AG20443 (cell line): Measurements from ENCODE around the gene ANO2.
A peak's percentile ranks its signal among the peaks of the same experiment; 100 is the strongest.
"Not testable (repeated sequence)": the region's sequence is repeated elsewhere in the genome, so short reads cannot be mapped to it uniquely, and the experiment has no call there.

Experiments
- DNase-seq: peaks from one replicate; pipeline ENCODE4 v3.0.0; 2012; ENCODE audit warnings: low spot score, mixed read lengths

ANO2 gene

GRCh38 chr12:5661811-5662210 lies 283.2 kb downstream of the ANO2 start:
- DNase-seq, result no peak

- no peak for DNase-seq
These were observed 284.8 kb downstream of the ANO2 start for GRCh38 chr12:5660238-5660637.

- DNase-seq, result not testable (repeated sequence)
These were observed 286.6 kb downstream of the ANO2 start for GRCh38 chr12:5658339-5658941.

- DNase-seq, result peak; percentile 46
These were observed 288.2 kb downstream of the ANO2 start for GRCh38 chr12:5656836-5657235.

- DNase-seq, result no peak
These were observed 289.9 kb downstream of the ANO2 start for GRCh38 chr12:5655120-5655519.

- no peak for DNase-seq
These were observed 291.0 kb downstream of the ANO2 start for GRCh38 chr12:5654019-5654418.

- DNase-seq, result no peak
These were observed 294.1 kb downstream of the ANO2 start for GRCh38 chr12:5650829-5651461.

GRCh38 chr12:5650281-5650680 lies 294.8 kb downstream of the ANO2 start:
- peak; percentile 38 for DNase-seq

GRCh38 chr12:5648692-5649359 lies 296.2 kb downstream of the ANO2 start:
- peak; percentile 50 for DNase-seq

GRCh38 chr12:5643266-5643665 lies 301.8 kb downstream of the ANO2 start:
- DNase-seq, result no peak

GRCh38 chr12:5637698-5638097 lies 307.4 kb downstream of the ANO2 start:
- DNase-seq, result no peak

GRCh38 chr12:5636907-5637306 lies 308.2 kb downstream of the ANO2 start:
- no peak for DNase-seq

- no peak for DNase-seq
These were observed 312.0 kb downstream of the ANO2 start for GRCh38 chr12:5633106-5633505.

GRCh38 chr12:5632453-5632852 lies 312.6 kb downstream of the ANO2 start:
- no peak for DNase-seq

GRCh38 chr12:5631497-5631896 lies 313.6 kb downstream of the ANO2 start:
- no peak for DNase-seq

GRCh38 chr12:5630726-5631125 lies 314.3 kb downstream of the ANO2 start:
- DNase-seq, result no peak

- no peak for DNase-seq
These were observed 316.6 kb downstream of the ANO2 start for GRCh38 chr12:5628501-5628900.

- no peak for DNase-seq
These were observed 317.9 kb downstream of the ANO2 start for GRCh38 chr12:5627053-5627630.

GRCh38 chr12:5626151-5626550 lies 318.9 kb downstream of the ANO2 start:
- no peak for DNase-seq

- DNase-seq, result no peak
These were observed 320.4 kb downstream of the ANO2 start for GRCh38 chr12:5624486-5625272.

GRCh38 chr12:5623411-5623810 lies 321.6 kb downstream of the ANO2 start:
- no peak for DNase-seq

- DNase-seq, result peak; percentile 21
These were observed 322.8 kb downstream of the ANO2 start for GRCh38 chr12:5622280-5622679.
